ENCODE measurements around the gene MELK.

Gene MELK

GRCh38 chr9:36584620-36585460 lies 12.1 kb downstream of the MELK start:
- no peak for DNase-seq (ENCODE audit: low read depth in 2 of 2)

- no peak for DNase-seq (ENCODE audit: low read depth in 2 of 2)
These were observed 17.5 kb downstream of the MELK start for GRCh38 chr9:36590231-36590630.

- no peak for DNase-seq (ENCODE audit: low read depth in 2 of 2)
These were observed 20.3 kb downstream of the MELK start for GRCh38 chr9:36592801-36593583.

GRCh38 chr9:36594213-36594612 lies 21.5 kb downstream of the MELK start:
- DNase-seq (ENCODE audit: low read depth in 2 of 2) = no peak

GRCh38 chr9:36597412-36598178 lies 24.9 kb downstream of the MELK start:
- no peak for DNase-seq (ENCODE audit: low read depth in 2 of 2)

GRCh38 chr9:36598273-36598672 lies 25.6 kb downstream of the MELK start:
- no peak for DNase-seq (ENCODE audit: low read depth in 2 of 2)

GRCh38 chr9:36603006-36603405 lies 30.3 kb downstream of the MELK start:
- no peak for DNase-seq (ENCODE audit: low read depth in 2 of 2)

GRCh38 chr9:36609306-36609705 lies 36.6 kb downstream of the MELK start:
- DNase-seq (ENCODE audit: low read depth in 2 of 2) = no peak

GRCh38 chr9:36622121-36622520 lies 49.4 kb downstream of the MELK start:
- DNase-seq (ENCODE audit: low read depth in 2 of 2) = no peak

GRCh38 chr9:36623280-36623679 lies 50.6 kb downstream of the MELK start:
- DNase-seq (ENCODE audit: low read depth in 2 of 2) = no peak

GRCh38 chr9:36625006-36625615 lies 52.4 kb downstream of the MELK start:
- no peak for DNase-seq (ENCODE audit: low read depth in 2 of 2)

GRCh38 chr9:36632892-36633291 lies 60.2 kb downstream of the MELK start:
- no peak for DNase-seq (ENCODE audit: low read depth in 2 of 2)

- DNase-seq (ENCODE audit: low read depth in 2 of 2) = no peak
These were observed 65.0 kb downstream of the MELK start for GRCh38 chr9:36637491-36638270.

- no peak for DNase-seq (ENCODE audit: low read depth in 2 of 2)
These were observed 68.2 kb downstream of the MELK start for GRCh38 chr9:36640771-36641381.

GRCh38 chr9:36642817-36643216 lies 70.1 kb downstream of the MELK start:
- DNase-seq (ENCODE audit: low read depth in 2 of 2) = no peak

GRCh38 chr9:36656842-36657241 lies 84.1 kb downstream of the MELK start:
- DNase-seq (ENCODE audit: low read depth in 2 of 2) = no peak

- no peak for DNase-seq (ENCODE audit: low read depth in 2 of 2)
These were observed 86.8 kb downstream of the MELK start for GRCh38 chr9:36659500-36659899.

- DNase-seq (ENCODE audit: low read depth in 2 of 2) = no peak
These were observed 92.1 kb downstream of the MELK start for GRCh38 chr9:36664806-36665205.

GRCh38 chr9:36665387-36665786 lies 92.7 kb downstream of the MELK start:
- DNase-seq (ENCODE audit: low read depth in 2 of 2) = no peak

- no peak for DNase-seq (ENCODE audit: low read depth in 2 of 2)
These were observed 93.3 kb downstream of the MELK start for GRCh38 chr9:36665921-36666431.
